ENCODE measurements around the gene FAXDC2.

FAXDC2 gene

GRCh38 chr5:154858297-154858971, 8.0 kb upstream of the FAXDC2 start, which contains the start of gene CNOT8:
TSS of gene CNOT8 (plus strand) at chr5:154858627. CDS start at chr5:154863279, 4,652 bp downstream.
- peak within 1 kb of the TSS; percentile 100 for H3K27ac ChIP-seq
- ChIA-PET POLR2A (ENCODE audit: low non-redundant PET) (interaction anchor here (0.6 to 1.0 kb wide), 3 partner anchors 15 to 39 kb away, joined by 3 read pairs; no protein-coding TSS in a partner anchor), CTCF (no interaction called here)
- DNase-seq (ENCODE audit: low spot score), result peak; percentile 94
- TF ChIP-seq CTCF (conservative IDR thresholded peaks at IDR 0.05; ENCODE audit: low read depth), result no peak

- peak overlapping the region; percentile 100 for H3K27ac ChIP-seq
- DNase-seq (ENCODE audit: low spot score), result peak; percentile 96
- TF ChIP-seq CTCF (conservative IDR thresholded peaks at IDR 0.05; ENCODE audit: low read depth), result no peak
- POLR2A ChIA-PET (ENCODE audit: low non-redundant PET), result interaction anchor here (1.0 to 1.4 kb wide), 2 partner anchors 23 to 28 kb away, joined by 3 to 4 read pairs; no protein-coding TSS in a partner anchor
- CTCF ChIA-PET, result interaction anchor here (0.9 to 1.4 kb wide), 3 partner anchors 9 to 19 kb away, joined by 3 to 5 read pairs (median 4); no protein-coding TSS in a partner anchor
Observed at GRCh38 chr5:154857530-154858296, 7.3 kb upstream of the FAXDC2 start.

GRCh38 chr5:154851351-154851750, 948 bp upstream of the FAXDC2 start:
- no peak for TF ChIP-seq CTCF (conservative IDR thresholded peaks at IDR 0.05; ENCODE audit: low read depth)
- peak overlapping the region; percentile 33 for H3K27ac ChIP-seq
- CTCF ChIA-PET, result no interaction called here
- DNase-seq (ENCODE audit: low spot score), result no peak
- POLR2A ChIA-PET (ENCODE audit: low non-redundant PET), result no interaction called here

GRCh38 chr5:154849791-154850201, 607 bp downstream of the FAXDC2 start:
- ChIA-PET POLR2A (ENCODE audit: low non-redundant PET) (interaction anchor here (0.7 kb wide), 1 partner anchor 9 kb away, joined by 4 read pairs; no protein-coding TSS in a partner anchor), CTCF (interaction anchor here (0.9 kb wide), 1 partner anchor 9 kb away, joined by 6 read pairs; no protein-coding TSS in a partner anchor)
- TF ChIP-seq CTCF (conservative IDR thresholded peaks at IDR 0.05; ENCODE audit: low read depth), result no peak
- peak overlapping the region; percentile 80 for H3K27ac ChIP-seq
- no peak for DNase-seq (ENCODE audit: low spot score)

- 0 out of 2 replicates have a peak overlapping the region, but pooled peaks have one; percentile 4 for H3K27ac ChIP-seq
- POLR2A ChIA-PET (ENCODE audit: low non-redundant PET), result interaction anchor here (0.7 kb wide), 1 partner anchor 8 kb away, joined by 4 read pairs; no protein-coding TSS in a partner anchor
- DNase-seq (ENCODE audit: low spot score), result no peak
- CTCF ChIA-PET, result interaction anchor here (0.7 to 1.1 kb wide), 3 partner anchors 8 to 139 kb away, joined by 4 to 6 read pairs (median 5); no protein-coding TSS in a partner anchor
- no peak for TF ChIP-seq CTCF (conservative IDR thresholded peaks at IDR 0.05; ENCODE audit: low read depth)
Observed at GRCh38 chr5:154849264-154849785, 1.1 kb downstream of the FAXDC2 start.

- no peak for TF ChIP-seq CTCF (conservative IDR thresholded peaks at IDR 0.05; ENCODE audit: low read depth)
- ChIA-PET POLR2A (ENCODE audit: low non-redundant PET) (no interaction called here), CTCF (no interaction called here)
- no peak for DNase-seq (ENCODE audit: low spot score)
- no peak overlapping the region for H3K27ac ChIP-seq
Observed at GRCh38 chr5:154844809-154845208, 5.6 kb downstream of the FAXDC2 start.

Measured in RWPE1 (cell line).